Raji (cell line): Measurements from ENCODE around the gene C1orf74.

Experiments
- POLR2A ChIP-seq: IDR thresholded peaks from 2 replicates; pipeline ENCODE4 v1.6.1; 2011; ENCODE audit warnings: low read depth, low read length, control low read depth; ENCODE audit not compliant: insufficient read depth

The C1orf74 gene

DNA sequence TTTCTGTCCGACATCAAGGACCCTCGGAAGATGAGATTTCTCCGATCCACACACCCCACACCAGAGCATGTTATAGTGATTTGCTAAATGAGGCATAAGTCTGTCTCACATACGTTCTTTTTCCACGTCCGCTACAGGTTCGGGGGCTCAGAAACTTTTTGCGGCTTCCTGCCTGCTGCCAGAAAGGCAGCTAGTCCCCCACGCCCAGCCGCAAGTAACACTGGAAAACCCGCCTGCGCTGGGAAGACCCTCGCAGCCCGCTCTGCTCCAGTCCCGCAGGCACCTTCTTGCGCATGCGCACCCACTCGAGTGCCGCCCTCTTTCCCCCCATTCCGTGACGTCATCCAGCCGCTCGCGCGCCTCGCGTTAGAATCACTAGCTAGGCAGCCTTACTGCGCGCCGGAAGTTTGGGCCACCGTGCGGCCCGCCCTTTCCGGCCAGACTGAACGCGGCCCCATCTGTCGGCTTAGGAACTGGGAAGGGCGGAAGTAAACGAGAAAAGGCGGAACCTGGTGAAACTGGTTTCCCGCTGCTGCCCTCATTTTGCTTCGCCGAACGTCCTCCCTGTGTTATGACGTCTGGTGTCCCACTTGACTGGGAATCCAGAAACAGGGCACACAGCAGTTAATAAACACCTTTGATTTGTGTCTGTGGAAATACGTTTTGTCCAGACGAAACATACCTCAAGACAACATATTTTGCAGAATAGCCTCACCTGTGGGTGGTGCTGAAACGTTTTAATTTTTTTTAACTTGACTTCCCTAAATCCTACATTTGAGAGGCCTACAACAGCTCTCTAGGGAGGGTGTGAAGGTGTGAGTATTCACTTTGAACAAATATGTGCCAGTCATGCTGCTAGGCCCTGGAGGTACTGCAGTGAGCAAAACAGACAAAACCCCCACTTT, at the start of gene C1orf74:
TSS of gene C1orf74 (minus strand) at position 295 of the 905 bp plus-strand sequence. CDS start 925 bp downstream, outside the sequence.
- TF ChIP-seq POLR2A: peak; percentile 91

DNA sequence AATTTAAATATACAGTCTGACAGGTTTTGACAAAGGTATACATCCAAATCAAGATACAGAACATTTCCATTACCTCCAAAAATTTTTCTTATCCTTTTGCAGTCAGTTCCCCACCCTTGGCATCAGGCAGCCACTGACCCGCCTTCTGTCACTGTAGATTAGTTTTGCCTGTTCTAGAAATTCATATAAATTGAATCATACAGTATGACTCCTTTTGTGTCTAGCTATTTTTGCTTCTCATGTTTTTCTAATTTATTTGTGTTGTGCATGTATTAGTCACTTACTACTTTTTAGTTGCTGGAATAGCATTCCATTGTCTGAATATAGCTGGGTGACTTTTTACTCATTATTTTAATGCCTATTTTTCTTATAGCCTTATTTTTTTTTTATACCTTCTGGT, 47.3 kb upstream of the C1orf74 start:
- TF ChIP-seq POLR2A: no peak

DNA sequence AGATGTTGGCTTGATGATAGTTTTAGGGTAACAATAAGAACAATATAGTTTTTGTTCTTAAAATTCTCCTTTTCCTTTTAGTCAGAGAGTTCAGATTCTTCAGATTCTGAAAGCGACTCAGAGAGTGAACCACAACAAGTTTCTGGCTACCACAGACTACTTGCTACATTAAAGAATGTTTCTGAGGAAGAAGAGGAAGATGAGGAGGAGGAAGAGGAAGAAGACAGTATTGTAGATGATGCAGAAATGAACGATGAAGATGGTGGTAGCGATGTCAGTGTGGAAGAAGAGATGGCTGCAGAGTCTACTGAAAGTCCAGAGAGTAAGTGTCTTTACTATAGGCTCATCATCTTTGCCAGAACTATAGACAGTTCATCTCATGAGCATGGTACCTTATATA, 46.4 kb upstream of the C1orf74 start:
- TF ChIP-seq POLR2A: no peak

DNA sequence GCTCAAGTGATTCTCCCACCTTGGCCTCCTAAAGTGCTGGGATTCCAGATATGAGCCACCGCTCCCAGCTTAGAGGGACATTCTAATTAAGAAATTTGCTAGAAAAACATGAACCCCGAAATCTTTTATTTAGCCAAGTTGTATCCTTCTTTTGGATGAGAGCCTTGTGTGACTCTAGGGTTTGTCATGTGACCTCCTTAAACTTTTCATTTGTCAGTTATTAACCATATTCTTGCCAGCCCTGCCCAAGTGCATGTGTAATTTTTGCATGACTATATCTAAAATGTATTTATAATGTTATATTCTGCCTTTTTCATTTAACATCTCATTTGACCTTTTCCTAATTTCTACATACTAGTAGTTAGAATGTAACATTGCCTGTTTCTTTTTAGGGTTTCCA, 45.4 kb upstream of the C1orf74 start:
- TF ChIP-seq POLR2A: no peak

DNA sequence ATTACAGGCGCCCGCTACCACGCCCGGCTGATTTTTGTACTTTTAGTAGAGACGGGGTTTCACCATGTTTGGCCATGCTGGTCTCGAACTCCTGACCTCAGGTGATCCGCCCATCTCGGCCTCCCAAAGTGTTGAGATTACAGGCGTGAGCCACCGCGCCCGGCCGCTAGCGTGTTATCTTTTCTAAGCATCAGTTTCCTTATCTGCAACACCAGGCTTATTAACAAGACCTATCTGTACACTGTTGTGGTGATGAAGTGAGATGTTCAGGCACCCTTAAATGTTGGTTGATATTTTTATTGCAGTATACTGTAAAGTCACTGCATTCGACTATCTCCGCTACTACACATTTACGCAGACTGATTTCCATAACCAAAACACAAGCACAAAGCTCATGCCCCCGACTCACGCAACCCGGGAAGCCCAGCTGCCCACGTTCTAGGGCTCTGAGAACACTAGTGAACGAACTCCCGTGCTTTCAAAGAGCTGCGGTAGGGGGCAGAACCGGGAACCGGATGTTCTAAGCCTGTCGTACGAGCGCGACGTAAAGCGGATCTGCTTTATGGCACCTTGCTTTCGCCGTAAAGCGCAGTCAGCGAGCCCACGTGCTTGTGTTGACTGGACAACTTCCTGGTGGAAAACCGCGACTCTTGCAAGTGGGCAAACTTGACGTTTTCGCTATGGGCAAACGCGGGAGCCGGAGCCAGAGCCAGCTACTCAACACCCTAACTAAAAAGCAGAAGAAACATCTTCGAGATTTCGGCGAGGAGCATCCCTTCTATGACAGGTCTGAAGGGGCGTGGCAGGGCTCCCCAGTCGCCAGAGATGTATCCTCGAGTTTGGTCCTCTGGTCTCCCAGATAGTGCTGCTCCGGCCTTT, 43.3 kb upstream of the C1orf74 start, which contains the start of gene UTP25:
TSS of gene UTP25 (plus strand) at position 589 of the 879 bp plus-strand sequence. CDS start at position 681, 92 bp downstream.
- TF ChIP-seq POLR2A: peak; percentile 80

DNA sequence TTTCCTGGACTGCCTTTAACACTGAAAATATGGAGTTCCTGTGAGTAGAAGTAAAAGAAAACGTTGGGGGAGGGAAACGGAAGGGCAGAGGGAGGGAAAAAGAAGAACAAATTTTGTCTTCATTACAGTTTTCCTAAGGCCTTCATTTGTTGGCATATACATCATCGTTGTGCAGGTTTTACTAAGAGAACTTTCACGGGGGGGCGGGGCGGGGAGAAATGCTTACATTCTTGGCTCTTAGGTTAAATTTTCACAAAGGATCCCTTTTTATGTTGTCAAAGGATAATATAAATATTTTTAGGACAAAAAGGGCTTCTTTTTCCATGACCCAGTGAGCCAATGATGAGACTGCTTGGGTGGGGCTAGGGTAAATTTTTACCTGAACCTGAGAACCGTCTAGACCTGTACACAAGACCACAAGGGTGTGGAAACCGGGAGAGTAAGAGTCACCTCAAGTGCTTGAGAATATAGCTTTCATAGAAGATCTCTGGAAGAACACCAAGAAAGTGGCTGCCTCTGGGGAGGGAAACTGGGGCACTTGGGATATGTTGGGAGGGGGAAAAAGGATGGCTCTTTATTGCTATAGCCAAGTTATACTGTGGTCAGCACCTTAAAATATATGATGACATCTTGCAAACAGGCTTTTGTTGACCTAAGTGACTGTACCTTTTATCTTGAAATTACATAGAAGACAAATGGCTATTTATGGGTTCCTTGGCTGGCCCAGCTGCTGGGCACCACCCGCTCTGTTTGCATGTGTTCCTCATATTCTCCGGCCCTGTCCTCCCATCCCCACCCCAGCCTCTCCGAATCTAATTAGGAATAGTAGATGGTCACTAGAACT, 41.5 kb upstream of the C1orf74 start:
- TF ChIP-seq POLR2A: no peak

DNA sequence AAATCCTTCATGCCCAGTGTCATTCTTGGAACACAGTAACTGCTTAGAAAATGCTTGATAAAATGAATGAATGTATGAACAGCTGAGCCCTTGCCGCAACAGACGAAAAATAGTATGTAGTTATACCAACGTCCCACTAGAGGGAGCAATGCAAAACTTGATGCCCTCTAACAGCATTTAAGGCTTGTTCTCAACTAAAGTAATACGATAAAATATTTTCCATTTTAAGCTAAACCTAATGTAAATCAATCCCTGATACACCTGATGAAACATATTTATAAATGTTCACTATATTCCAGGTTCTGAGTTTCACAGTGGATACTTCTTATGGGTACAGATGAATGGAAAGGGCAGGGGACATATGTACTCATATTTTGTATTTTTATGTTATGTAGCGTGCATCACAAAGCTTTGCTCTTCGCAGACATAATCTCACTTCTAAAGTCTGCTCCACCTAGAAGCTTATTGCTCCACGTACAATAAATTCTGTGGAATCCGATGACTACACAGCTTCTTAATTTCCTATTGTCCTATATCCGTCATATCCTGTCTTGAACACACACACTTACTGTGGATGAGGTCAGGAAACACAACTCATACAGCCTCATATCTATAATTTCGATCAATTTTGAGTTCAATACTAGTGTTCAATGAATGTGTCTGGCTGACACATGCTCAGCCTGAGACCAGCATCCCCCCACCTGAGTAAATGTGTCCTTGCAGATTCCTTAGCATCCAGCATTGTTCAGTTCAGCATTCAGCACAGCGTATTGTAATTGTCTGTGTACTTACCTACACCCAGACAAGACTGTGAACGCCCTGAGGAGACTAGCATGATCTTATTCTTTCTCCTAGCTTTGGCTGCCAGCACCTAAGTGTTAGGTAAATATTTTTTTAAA, 39.0 kb upstream of the C1orf74 start:
- no peak for TF ChIP-seq POLR2A

DNA sequence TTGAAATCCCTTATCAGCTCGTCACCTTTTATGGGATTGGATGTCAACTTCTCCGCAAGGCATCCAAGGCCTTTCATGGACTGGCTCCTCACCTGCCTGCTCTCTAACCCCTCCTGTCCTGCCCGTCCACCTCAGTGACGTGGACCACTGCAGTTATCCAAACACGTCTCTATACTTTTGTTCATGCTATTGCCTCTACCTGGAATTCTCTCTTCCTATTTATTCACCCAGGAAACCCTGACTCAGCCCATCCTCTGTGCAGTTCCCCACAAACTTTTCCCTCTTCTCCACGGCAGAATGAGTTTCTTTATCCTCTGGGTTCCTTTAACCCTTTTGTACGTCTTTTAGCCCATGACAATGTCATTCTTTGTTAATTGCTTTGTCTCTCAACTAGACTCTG, 38.3 kb upstream of the C1orf74 start:
- no peak for TF ChIP-seq POLR2A

DNA sequence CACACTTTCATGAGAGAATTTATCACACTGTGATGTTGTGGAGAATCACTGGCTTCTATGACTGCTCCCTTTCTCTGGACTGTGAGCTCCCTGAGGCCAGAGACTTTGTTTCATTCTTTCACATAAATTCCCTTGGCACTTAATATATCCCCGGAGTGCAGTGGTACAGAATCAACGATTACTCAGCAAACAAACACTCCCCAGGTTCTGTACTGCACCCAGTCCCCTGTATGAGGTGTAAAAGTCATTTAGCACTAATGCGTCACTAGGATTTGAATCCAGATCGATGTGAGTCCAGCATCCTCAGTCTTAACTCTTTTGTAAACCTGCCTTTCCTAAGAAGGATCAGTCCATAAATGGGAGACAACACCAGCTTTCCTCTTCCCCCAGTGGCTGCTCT, 36.6 kb upstream of the C1orf74 start:
- TF ChIP-seq POLR2A: no peak

DNA sequence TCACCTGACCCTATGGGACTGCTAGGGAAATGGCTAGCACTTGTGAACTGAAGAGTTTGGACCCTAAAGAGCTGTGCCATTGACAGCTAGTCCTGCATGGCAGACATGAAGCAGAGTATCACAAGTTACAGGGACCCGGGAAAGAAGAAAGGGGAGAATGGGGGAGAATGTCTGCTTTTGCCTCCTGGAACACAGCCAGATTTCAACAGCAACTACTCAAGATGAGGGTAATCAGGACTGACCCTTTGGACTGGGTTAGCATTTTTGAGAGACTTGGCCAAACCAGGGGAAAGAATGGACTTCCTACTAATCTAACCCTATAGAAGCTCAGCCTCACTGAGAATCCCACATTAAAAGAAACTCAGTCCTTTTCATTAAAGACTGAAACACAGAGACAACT, 34.7 kb upstream of the C1orf74 start:
- no peak for TF ChIP-seq POLR2A

DNA sequence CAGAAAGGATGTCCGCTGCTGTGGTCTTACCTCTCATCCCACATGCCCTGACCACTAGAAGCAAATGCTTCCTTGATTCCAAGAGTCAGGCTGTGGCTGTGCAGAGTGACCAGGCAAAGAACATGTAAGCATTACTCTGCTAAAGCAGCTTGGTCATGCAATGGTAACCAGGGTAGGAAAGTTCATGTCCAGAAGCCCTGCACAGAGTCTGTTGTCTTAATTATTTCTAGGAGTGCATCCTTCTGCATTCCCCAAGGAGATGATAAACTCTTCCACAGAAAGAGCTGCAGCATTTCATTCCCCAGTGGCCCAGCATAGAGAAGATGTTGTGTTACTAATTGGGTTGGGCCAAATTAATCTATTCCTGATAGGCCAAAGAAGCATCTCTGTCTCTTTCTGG, 33.3 kb upstream of the C1orf74 start:
- TF ChIP-seq POLR2A: no peak

DNA sequence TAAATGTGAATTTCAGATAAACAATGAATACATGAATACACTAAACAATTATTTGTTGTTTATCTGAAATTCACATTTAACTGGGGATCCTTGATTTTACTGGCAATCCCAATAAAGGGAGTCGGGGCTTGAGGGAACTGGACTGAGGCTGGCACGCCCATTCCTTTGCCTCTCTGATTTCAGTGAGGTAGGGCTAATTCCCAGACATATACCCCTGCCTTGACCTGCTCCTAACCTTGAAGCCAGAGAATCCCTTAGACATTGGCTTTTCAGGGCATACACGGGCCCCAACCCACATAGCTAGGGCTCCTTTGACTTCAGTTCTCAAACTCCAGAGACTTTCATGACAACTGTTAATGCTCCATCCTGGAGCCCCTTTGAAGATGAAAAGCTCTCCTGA, 32.6 kb upstream of the C1orf74 start:
- no peak for TF ChIP-seq POLR2A

DNA sequence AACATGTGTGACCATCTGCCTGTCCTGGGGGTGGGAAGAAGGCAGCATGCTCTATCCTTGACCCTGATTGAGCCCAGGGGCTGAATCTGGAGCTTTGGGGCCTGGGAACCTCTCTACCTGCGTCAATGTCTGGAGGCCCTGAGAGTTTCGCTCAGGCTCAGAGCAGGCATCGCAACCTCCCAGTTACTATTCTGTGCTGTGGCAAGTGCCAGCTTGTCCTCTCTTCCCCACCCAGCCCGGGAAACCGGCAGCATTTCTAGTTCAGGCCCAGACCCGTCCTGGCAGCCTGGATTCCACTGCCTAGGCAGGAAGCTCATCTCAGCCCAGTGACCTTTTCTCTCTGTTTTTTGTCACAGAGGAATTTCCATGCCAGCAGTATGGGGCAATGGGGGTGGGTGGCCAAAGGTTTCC, 31.6 kb upstream of the C1orf74 start:
- no peak for TF ChIP-seq POLR2A

DNA sequence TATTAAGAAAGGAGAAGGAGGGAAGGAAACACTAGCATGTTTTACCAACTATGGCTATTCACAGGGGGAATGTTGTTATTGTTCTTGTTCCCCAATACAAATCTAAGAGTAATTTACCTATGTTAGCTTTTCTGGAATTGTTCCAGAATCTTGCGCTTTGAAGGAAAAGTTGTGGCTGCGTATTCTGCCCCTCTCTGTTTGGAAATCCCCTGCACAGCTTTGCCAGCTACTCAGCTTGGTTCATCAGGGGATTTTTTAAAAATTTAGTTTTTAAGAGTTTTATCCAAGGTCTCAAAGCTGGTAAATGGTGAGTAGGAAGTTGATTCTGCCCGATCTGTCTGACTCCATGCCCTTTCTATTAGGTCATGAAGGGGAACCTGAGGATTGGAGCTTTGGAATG, 31.1 kb upstream of the C1orf74 start:
- no peak for TF ChIP-seq POLR2A

DNA sequence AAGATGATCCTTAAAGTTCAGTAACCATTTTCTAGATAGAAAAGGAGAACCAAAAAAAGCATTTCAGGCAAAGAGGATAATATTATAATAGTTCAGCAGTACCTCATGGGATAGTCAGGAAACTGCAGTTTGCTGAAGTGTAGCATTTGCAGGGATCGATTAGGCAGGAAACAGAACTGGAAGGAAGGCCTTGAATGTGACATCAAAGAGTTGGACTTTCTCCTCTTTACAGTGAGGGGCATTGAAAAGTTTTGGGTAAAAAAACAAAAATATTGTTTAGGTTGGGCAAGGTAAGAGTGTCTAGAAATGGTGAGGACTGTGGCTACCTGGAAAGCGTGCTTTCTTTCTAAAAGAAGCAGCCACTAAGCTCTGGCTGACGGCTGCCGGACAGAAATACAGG, 29.5 kb upstream of the C1orf74 start:
- no peak for TF ChIP-seq POLR2A
